Left colon (tissue), 2 donors: Measurements from ENCODE around the gene TAF13. TPM values are rescaled to one million over a fixed set of nuclear protein-coding genes. Genes with fewer than 3 reads are reported as not detected.

Experiments used
- ATAC-seq: fragments of 200-7000 bp; cut with Tn5 transposase; one replicate; pipeline ENCODE4 v1.9.1; 2020; ENCODE audit warnings: mild to moderate bottlenecking, moderate library complexity
- DNase-seq, 2 donors: peaks; one replicate each; pipeline ENCODE4 v3.0.0-alpha.2; 2020
- intact Hi-C, 2 donors: fragments of 100-400 bp; cut with DNase I in 1 of 2; cut with micrococcal nuclease in 1 of 2; formaldehyde crosslinking; loops; one replicate each; pipeline versions ENCODE4 v1.11.2 to v1.14.0; 2022; cut with DNase I, micrococcal nuclease
- total RNA-seq, 2 donors: library from RNA; stranded (reverse); fragmentation: NEBNext Ultra II Directional; extraction: Animal tissue kit (Norgen Biotek cat#: 25700); gene quantifications; one replicate each; pipeline ENCODE4 v1.2.1, GENCODE V29; 2021
- donor health status: DM: no; HTN: no; CAD: no.
- donor health status: DM: yes; HTN: yes; CAD: no.

TAF13 gene
- total RNA-seq, 2 donors from 2014 or later, result 45.5 to 48.1 TPM

DNA sequence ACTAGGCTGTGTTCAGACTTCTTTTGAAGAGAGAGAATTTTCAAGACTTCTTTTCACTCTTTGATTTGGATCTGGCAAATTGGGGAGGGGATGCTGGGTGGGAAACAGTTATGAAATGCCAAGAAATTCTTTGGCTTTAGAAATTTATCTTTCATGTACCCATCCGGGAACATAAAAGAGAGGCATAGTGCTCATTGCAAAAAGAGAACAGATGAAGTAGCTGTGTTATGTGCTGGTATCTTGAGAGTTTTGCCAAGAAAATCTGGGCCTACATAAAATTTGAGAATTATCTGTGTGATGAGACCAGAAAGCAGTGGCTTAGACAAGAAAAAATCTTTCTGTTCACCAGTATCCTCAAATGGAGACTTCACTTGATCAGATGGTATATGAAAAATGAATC is 19.1 kb upstream of the TAF13 start:
- intact Hi-C loops, result no loop called here

DNA sequence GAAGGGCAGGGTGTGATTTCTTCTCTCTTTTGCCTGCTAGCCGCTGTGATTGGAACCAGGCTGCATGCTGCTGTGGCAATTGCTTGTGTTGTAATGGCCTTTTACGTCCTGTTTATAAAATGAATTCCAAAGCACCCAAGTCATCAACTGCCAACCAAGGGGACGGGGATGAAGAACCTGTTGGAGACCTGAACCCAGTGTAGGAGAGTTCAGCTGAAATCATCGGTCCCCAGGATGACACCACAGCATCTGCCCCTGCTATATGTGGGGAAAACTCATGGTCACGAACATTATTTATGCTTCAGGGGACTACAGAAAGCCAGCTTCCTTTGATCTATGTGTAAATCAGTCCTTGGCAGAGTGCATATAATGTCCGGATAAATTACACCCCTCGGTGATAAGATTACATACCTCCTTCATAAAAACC is 18.6 kb upstream of the TAF13 start:
- no peak for DNase-seq
- ATAC-seq, result no peak
- intact Hi-C loops, result no loop called here

More for the DNA sequence above, 19.1 kb upstream of the TAF13 start:
- no peak for ATAC-seq
- DNase-seq, result no peak

DNA sequence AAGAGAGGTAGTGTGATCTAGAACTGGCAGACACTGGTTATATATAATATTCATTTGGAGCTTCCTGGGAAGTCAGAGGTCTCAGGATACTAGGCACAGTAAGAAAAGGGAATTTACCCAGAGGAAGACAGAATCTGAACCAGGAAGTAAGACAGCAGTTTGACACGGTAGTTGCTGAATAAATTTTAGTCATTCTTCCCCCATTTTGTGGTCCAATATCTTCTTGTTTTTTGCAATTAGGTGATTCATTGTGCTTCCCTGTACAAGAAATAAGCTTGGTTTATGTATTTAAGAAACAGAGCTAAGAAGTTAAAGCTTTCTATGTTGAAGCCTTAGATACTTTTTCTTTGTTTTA is 16.0 kb upstream of the TAF13 start:
- ATAC-seq, result peak; percentile 35
- no peak for DNase-seq
- intact Hi-C loops, result no loop called here

DNA sequence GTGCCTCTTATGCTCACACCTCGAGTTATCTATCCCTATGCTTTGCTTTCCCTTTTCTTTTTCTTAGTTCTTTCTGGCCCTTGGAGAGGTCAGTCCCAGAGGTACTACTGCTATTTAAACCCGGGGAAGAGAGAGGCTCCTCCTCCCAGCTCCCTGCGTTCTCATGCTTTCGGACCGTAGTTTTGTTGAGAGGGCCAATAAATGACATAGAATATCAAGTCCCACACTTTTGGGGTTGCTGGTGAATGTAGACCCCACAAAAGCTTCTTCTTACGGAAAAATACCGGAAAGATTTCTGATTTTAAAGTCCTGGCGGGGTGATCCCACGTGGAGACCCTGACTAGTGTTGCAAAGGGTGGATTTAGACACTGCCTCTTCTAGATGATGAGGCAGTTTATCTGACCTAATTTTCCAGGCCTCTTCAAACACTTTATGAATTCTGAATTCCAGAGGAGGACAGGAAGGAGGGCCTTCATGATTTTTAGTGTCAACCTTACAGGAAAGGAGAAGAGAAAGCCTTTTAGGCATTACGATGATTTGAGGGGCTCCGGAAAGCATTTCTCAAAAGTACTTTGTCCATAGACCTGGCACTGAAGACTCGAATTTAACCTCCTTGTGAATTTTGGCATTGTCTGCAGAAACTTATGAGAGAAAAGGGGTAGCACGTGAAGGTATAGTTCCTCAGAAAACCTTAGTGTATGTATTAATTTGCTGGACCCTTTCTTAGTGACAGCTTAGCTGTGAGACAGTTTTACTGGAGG is 15.5 kb upstream of the TAF13 start:
- intact Hi-C loops, result no loop called here
- DNase-seq (peak; percentile 41 to 46), ATAC-seq (peak; percentile 70)

DNA sequence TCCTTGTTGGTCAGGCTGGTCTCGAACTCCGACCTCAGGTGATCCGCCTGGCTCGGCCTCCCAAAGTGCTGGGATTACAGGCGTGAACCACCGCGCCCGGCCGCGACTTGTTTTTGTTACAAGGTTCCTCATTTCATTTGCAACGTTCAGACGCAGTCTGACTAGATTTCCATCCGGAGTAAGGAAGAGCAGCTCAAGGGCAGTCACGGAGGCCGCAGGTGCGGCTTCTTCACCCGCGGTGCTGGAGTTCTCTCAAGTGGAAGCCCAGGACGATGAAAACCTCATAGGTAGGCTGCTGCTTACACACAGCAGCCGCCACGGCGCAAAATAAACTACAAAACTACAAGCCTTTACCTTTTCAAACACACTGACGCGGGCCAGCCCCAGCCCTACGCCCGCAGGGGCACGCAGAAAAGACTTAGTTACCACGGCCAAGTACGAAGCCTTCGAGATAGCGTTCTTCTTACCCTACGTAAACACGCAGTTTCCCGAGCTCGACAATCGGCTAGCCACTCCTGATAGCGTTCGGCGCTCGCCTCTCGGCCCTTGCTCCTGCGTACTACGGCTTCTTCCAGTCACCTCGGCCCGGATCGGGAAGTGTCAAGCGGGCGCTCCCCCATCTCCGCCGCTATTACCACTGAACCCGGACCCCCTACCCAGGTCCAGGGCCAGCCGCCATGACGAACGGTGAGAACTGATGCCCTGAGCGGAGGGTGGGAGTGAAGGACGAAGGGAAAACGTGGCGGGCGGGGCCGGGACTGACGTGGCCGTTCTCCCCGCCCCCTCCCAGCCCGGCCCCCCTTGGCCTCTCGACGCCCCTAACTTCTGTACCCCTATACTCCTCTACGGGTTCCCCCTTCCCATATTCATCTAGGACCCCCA is 14.6 kb upstream of the TAF13 start, which contains the start of gene TMEM167B:
Gene TMEM167B, plus strand, starts transcription at position 569 of the 882 bp plus-strand sequence. Its CDS starts 109 bp downstream, at position 678.
- ATAC-seq, result peak; percentile 89
- peak; percentile 93 to 95 for DNase-seq
- intact Hi-C loops, result no loop called here

DNA sequence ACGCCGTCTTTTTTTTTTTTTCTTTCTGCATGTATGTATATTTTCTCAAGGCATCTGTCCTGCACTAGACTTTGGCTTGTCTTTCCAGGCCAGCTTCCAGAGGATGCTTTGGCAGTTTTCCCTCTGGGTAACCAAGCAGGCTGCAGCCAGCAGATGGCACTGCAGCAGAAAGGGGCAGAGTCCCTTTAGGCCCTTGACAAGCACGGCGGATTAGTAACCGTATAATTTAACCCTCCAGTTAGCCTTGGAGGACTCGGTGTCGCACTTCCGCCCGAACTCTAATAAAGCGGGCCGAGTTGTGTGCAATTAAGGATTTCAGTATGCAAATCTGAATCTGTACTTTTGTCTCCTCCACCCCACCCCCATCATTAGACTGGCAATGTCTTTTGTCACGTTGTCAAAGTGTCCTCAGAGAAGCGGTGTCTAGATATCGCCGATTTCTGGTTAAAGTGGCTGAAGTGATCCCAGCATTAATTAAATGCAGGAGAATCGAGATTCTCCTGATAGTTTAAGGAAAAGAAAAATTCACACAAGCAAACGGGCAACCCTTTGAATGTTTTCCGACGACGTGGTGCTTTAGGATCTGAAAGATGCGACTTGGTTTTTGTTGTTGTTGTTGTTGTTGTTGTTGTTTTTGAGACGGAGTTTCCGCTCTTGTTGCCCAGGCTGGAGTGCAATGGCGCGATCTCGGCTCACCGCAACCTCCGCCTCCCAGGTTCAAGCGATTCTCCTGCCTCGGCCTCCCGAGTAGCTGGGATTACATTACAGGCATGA is 13.6 kb upstream of the TAF13 start:
- intact Hi-C loops, result no loop called here
- peak; percentile 63 for ATAC-seq
- peak; percentile 81 to 85 for DNase-seq

DNA sequence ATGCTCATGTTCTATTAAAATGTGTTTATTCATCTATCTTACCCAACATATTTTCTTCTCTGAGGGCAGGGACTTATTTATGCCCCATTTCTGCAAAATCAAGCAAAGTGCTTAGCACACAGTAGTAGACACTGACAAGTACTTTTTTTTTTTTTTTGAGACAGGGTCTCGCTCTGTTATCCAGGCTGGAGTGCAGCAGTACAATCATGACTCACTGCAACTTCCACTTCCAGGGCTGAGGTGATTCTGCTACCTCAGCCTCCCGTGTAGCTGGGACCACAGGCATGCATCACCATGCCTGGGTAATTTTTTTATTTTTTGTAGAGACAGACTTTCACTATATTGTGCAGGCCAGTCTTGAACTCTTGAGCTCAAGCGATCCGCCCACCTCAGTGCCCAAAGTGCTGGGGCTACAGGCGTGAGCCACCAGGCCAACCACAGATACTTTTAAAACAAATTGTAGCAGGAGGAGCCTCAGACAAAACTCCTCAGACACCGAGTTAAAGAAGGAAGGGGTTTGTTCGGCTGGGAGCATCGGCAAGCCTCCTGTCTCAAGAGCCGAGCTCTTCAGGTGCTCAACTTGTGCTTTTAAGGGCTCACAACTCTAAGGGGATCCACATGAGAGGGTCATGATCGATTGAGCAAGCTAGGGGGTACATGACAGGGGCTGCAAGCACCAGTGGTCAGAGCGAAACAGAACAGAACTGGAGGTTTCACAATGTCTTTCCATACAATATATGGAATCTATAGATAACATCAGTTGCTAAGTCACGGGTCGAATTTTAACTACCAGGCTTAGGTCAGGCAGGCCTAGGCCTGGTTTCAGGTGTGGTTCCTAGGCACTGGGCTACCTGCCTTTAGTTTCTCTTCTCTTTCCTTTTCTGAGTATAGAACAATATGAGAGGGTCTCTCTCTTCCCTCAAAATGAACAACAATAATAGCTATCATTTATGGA is 9.0 kb upstream of the TAF13 start:
- intact Hi-C loops, result no loop called here
- DNase-seq (no peak), ATAC-seq (no peak)

DNA sequence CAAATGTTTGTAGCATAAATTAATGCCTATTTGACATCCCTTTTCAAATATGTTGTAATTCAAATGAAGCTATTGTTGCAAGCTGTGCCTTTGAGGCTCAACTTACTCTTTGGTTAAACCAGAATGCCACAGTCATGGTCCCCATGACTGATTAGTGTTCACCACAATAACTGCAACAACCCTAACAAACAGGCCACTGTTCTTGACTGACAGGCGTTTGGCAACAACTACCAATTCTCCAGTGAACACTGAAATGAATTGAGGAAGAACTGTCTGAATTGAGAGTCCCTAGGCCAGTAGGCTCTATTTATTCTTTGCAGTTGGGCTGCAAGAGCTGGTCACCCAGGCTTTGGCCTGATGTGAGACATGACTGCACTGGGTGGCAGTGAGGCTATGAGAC is 8.1 kb upstream of the TAF13 start:
- DNase-seq (no peak), ATAC-seq (no peak)
- intact Hi-C loops, result no loop called here

DNA sequence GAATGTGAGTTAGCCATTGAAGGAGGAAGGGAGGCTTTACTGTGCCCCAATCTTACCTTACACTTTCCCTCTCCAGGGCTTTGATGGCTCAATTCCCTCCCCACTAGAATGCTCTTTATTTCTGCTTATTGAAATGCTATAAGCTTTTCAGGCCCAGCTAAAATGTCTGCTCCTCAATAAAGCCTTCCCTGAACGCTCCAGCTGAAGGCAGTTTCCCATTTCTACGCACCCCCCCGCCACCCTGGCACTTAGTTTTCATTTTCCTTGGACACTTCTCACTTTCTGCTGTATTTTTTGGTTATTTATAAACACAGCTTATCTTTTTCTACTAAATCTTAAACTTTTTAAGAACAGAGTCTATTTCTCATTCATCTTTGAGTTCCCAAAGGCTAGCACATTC is 7.7 kb upstream of the TAF13 start:
- DNase-seq, result no peak
- intact Hi-C loops, result no loop called here

DNA sequence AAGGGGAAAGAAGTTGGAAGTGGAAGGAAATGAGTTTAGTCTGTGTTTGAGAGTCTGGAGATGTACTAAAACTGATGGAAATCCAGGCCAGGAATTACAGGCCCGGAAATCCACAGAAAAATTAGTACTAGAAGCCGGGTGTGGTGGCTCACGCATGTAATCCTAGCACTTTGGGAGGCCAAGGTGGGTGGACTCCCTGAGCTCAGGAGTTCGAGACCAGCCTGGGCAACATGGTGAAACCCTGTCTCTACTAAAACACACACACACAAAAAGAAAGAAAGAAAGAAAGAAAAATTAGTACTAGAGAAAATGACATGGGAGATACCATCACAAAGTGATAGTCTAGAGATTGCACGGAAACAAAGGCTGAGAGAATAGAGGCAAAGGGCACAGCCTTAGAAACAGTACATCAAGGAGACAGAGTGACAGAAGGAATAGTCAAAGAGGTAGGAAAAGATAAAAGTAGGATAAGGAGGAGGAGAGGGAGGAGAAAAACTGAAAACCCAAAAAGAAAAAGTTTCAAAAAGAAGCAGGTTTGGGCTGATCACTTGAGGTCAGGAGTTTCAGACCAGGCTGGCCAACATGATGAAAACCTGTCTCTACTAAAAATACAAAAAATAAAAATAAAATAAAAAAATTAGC is 4.8 kb upstream of the TAF13 start:
- ATAC-seq, result no peak
- intact Hi-C loops, result no loop called here
- no peak for DNase-seq

More for the DNA sequence above, 7.7 kb upstream of the TAF13 start:
- ATAC-seq, result no peak

DNA sequence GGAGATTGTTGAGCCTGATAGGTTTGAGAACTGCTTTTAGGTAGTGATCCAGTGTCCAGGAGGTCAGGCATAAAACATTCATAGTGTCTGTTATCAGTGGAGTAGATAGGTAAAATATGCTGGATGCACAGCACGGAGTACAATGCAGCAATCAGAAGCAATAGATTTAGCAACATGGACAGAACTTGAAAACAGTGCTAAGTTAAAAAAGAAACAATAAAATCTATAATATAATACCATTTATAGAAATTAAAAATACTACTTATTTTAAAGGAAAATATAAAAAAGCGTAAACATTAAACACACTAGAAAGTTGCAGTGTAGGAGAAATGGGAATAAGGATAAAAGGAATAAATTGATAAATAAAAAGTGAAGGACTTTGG is 3.4 kb upstream of the TAF13 start:
- ATAC-seq, result no peak
- intact Hi-C loops, result no loop called here

DNA sequence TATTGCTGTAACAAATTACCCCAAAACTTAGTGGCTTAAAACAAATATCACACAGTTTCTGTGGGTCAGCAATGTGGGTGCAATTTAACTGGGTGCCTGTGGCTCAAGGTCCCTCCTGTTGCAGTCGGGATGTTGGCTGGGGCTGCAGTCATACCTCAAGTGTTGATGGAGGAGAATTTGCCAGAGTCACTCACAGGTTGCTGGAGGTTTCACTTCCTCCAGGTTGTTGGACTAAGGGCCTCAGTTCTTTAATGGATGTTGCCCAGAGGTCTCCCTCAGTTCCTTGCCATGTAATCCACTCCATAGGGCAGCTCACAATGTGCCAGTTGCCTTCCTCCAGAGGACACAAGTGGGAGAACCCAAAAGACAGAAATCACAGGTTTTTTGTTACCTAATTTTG is 2.5 kb upstream of the TAF13 start:
- intact Hi-C loops, result no loop called here
- ATAC-seq (no peak), DNase-seq (no peak)

More for the DNA sequence above, 3.4 kb upstream of the TAF13 start:
- DNase-seq, result no peak

DNA sequence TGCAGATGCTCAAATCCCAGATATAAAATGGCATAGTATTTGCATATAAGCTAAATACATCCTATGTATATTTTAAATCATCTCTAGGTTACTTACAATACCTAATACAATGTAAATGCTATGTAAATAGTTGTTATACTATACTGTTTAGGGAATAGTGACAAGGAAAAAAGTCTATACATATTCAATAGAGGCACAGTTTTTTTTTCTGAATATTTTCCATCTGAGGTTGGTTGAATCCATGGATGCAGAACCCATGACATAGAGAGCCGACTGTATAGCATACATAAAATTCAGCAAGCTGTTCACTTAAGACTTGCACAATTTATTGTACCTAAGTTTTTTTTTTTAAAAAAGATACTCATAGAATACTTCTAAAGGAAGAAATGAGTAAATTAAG is 6.5 kb downstream of the TAF13 start:
- DNase-seq (no peak), ATAC-seq (no peak)
- intact Hi-C loops, result no loop called here

DNA sequence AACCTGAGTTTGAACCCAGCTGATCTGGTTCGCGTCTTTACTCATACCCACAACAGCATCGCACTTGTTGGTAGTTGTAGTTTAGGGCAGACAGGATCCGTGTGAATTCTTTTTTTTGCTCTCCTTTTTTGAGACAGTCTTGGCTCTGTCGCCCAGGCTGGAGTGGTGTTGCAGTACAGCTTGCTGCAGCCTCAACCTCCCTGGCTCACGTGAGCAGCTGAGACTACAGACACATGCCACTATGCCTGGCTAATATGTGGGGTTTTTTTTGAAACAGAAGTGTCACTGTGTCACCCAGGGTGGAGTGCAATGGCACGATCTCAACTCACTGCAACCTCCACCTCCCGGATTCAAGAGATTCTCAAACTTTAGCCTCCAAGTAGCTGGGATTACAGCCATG is 7.9 kb downstream of the TAF13 start:
- ATAC-seq, result no peak
- intact Hi-C loops, result no loop called here

DNA sequence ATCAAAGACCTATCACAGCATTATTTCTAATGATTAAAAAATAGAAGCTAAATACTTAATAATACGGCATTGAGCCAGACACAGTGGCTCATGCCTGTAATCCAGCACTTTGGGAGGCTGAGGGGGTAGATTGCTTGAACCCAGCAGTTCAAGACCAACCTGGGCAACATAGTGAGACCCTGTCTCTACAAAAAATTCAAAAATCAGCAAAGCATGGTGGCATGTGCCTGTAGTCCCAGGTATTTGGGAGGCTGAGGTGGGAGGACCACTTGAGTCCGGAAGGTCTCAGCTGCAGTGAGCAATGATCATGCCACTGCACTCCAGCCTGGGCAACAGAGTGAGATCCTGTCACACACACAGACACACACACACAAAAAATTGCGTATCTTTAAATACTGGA is 10.7 kb downstream of the TAF13 start:
- DNase-seq, result no peak
- intact Hi-C loops, result no loop called here
- ATAC-seq, result no peak

More for the DNA sequence above, 7.9 kb downstream of the TAF13 start:
- DNase-seq, result no peak

DNA sequence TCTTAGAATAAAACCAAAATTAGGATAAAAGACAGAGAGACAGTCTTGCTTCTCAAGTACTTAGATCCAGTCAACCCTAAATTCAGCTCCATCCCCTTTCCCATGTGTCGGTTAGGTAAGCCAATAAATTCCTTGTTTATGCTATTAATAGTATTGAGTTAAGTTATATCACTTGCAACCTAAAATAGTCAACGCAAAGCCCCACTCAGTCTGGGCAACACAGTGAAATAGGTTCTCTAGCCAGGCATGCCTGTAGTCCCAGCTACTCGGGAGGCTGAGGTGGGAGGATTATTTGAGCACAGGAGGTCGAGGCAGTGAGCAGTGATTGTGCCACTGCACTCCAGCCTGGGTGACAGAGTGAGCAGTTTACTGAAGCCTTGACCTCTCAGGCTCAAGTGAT is 14.6 kb downstream of the TAF13 start:
- intact Hi-C loops, result no loop called here
- no peak for ATAC-seq

DNA sequence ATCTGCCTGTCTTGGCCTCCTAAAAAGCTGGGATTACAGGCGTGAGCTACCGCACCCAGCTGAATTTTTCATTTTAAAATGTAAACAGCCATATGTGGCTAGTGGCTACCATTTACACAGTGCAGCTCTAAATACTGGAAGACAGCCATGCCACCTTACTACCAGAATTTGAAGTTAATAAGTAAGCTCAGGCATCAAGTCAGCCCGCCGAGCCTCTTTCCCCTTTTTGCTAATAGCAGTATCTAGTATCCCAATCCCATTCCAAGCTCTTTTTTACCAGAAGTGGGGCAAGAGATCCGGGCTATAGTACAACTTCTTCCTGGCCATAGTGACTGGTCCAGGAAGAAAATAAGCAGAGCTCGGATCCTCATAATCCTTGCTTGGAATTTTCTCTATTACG is 15.1 kb downstream of the TAF13 start:
- DNase-seq (no peak), ATAC-seq (peak; percentile 80)
- intact Hi-C loops, result no loop called here

More for the DNA sequence above, 14.6 kb downstream of the TAF13 start:
- DNase-seq, result no peak

DNA sequence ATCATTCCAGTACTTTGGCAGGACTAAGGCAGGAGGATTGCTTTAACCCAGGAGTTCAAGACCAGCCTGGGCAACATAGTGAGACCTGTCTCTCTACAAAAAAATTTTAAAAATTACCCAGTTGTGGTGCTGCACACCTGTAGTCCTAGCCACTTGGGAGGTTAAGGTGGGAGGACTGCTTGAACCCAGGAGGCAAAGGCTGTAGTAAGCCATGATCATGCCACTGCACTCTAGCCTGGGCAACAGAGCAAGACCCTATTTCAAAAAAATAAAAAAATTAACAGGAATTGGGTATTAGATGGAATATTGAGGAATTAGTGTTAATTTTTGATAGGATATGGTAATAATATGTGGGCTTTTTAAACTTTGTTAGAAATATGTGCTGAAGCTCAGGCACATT is 16.8 kb downstream of the TAF13 start:
- ATAC-seq (no peak), DNase-seq (no peak)
- intact Hi-C loops, result no loop called here
